Spleen (tissue), 7 donors: Measurements from ENCODE around the gene FKBP9.

Experiments
- POLR2A ChIP-seq, 3 donors: fragments of 450-650 bp; IDR thresholded peaks; one replicate each; pipeline ENCODE4 v1.5.1; 2017; ENCODE audit warnings: antibody characterized with exemption in 3 of 3, mild to moderate bottlenecking in 1 of 3
- POLR2AphosphoS5 ChIP-seq, 3 donors: sonication (generic); formaldehyde crosslinking; IDR thresholded peaks; one replicate each; pipeline ENCODE4 v1.5.1; 2017; ENCODE audit warnings: antibody characterized with exemption in 3 of 3
- TF ChIP-seq, protein P1 (sequence below), 11 experiments: fragments of 200-600 bp in 7 of 11; fragments of 450-650 bp in 4 of 11; sonication (generic) in 4 of 11; IDR thresholded peaks in 8 of 11; conservative IDR thresholded peaks in 3 of 11; 1 replicate in 7 of 11; 2 replicates in 4 of 11; pipeline versions ENCODE4 v1.4.0 to v1.8.0; 2016 to 2021; ENCODE audit warnings: antibody characterized with exemption in 11 of 11, inconsistent platforms in 4 of 11, mild to moderate bottlenecking in 1 of 11
- donor health status: DM: no; HTN: no; CAD: no; lungs with moderate emphysema.
- donor health status: DM: no; HTN: no; CAD: no.
- donor health status: DM: no; HTN: no; CAD: no.

DNA sequence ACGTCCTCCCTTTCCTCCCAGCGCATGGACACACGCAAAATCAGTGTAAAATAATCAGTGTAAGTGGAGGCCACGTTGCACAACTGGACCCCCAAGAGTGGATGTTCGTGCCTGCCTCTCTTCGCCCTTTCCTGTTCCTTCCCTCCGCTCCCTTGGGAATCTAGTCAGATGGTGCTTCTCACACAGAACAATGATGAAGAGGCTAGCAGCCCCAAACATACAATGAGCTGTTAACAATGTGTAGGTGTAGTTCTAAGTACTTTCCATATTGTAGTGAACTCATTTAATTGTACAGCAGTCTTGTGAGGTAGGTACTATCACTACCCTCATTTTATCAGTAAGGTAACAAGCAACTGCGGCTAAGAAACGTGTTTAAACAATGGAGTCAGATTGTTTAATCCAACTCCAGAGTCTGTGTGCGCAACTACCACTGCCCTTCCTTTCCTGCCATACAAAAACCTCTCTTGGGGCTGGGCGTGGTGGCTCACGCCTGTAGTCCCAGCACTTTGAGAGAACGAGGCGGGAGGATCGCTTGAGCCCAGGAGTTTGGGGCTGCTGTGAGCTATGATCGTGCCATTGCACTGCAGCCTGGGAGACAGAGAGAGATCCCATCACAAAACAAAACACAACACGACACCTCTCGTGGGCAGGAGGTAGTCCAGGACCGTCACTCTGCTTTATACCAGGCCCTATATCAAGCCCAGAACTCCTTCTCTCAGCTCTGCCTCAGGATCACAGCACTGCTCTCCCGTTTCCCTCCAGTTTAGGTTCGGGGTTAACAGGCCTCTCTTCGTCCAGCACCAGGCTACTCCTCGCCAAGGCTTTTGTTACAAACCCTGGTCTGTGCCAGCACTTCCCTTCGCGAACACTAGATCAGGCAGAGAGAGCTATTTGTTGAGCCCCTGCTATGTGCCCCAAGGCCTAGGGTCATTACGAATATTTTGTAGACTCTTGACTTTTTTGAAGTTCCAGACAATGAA lies 1.1 kb downstream of the FKBP9 start:
- no peak for TF ChIP-seq POLR2A (IDR thresholded peaks at IDR 0.05)
- TF ChIP-seq, protein P1, sequence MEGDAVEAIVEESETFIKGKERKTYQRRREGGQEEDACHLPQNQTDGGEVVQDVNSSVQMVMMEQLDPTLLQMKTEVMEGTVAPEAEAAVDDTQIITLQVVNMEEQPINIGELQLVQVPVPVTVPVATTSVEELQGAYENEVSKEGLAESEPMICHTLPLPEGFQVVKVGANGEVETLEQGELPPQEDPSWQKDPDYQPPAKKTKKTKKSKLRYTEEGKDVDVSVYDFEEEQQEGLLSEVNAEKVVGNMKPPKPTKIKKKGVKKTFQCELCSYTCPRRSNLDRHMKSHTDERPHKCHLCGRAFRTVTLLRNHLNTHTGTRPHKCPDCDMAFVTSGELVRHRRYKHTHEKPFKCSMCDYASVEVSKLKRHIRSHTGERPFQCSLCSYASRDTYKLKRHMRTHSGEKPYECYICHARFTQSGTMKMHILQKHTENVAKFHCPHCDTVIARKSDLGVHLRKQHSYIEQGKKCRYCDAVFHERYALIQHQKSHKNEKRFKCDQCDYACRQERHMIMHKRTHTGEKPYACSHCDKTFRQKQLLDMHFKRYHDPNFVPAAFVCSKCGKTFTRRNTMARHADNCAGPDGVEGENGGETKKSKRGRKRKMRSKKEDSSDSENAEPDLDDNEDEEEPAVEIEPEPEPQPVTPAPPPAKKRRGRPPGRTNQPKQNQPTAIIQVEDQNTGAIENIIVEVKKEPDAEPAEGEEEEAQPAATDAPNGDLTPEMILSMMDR (IDR thresholded peaks at IDR 0.05 in 8 of 11, conservative IDR thresholded peaks at IDR 0.05 in 3 of 11) = no peak
- TF ChIP-seq POLR2AphosphoS5 (IDR thresholded peaks at IDR 0.05) = no peak
